ENCODE results near the gene JAZF1. TPM values are rescaled to one million over a fixed set of nuclear protein-coding genes. Genes with fewer than 3 reads are reported as not detected.

The JAZF1 gene
- total and polyA plus RNA-seq, 5 donors from 2014 or later, result 6.4 to 30.7 (median 7.6) TPM

GRCh38 chr7:28191184-28191583, 10.6 kb upstream of the JAZF1 start:
- no peaks in the 10 kb centered on the region for H3K9me3 Mint-ChIP-seq
- no peak overlapping the region for H3K4me3 Mint-ChIP-seq
- Histone ChIP-seq H3K27ac (ENCODE audit: insufficient read depth, low read length, poor library complexity, severe bottlenecking) (no peak overlapping the region), H3K36me3 (ENCODE audit: control insufficient read depth, insufficient read depth, low read length) (no peaks in the 10 kb centered on the region), H3K27me3 (ENCODE audit: control insufficient read depth, insufficient read depth, low read length) (no peaks in the 10 kb centered on the region), H3K4me3 (ENCODE audit: low read depth, low read length) (no peak overlapping the region), H3K4me1 (ENCODE audit: control insufficient read depth, insufficient read depth, low read length, poor library complexity, severe bottlenecking) (no peaks in the 10 kb centered on the region), H3K9me3 (ENCODE audit: control insufficient read depth in 2 of 2, low read length in 2 of 2) (no peaks in the 10 kb centered on the region)
- no peak overlapping the region for H3K27ac Mint-ChIP-seq
- ATAC-seq (ENCODE audit: low read depth in 2 of 2) (no peak), DNase-seq (no peak)
- H3K27me3 Mint-ChIP-seq, result peaks cover 16% of the 10 kb centered on the region
- H3K36me3 Mint-ChIP-seq, result no peaks in the 10 kb centered on the region
- peaks cover 0 to 3% (median 0%) of the 10 kb centered on the region in 4 donors for H3K4me1 Mint-ChIP-seq

GRCh38 chr7:28190077-28190710, 9.6 kb upstream of the JAZF1 start:
- no peaks in the 10 kb centered on the region for H3K9me3 Mint-ChIP-seq
- Histone ChIP-seq H3K4me1 (ENCODE audit: control insufficient read depth, insufficient read depth, low read length, poor library complexity, severe bottlenecking) (no peaks in the 10 kb centered on the region), H3K27me3 (ENCODE audit: control insufficient read depth, insufficient read depth, low read length) (no peaks in the 10 kb centered on the region), H3K36me3 (ENCODE audit: control insufficient read depth, insufficient read depth, low read length) (no peaks in the 10 kb centered on the region), H3K9me3 (ENCODE audit: control insufficient read depth in 2 of 2, low read length in 2 of 2) (no peaks in the 10 kb centered on the region), H3K27ac (ENCODE audit: insufficient read depth, low read length, poor library complexity, severe bottlenecking) (no peak overlapping the region), H3K4me3 (ENCODE audit: low read depth, low read length) (no peak overlapping the region)
- peak overlapping the region in 1 of 3 donors; percentile 42 for H3K27ac Mint-ChIP-seq
- peaks cover 0 to 3% (median 0%) of the 10 kb centered on the region in 4 donors for H3K4me1 Mint-ChIP-seq
- DNase-seq (no peak), ATAC-seq (ENCODE audit: low read depth in 2 of 2) (no peak)
- peaks cover 12% of the 10 kb centered on the region for H3K27me3 Mint-ChIP-seq
- H3K36me3 Mint-ChIP-seq, result no peaks in the 10 kb centered on the region
- H3K4me3 Mint-ChIP-seq, result no peak overlapping the region

- Mint-ChIP-seq H3K27me3 (no peaks in the 10 kb centered on the region), H3K4me3 (no peak overlapping the region), H3K27ac (no peak overlapping the region), H3K9me3 (no peaks in the 10 kb centered on the region), H3K4me1 (peaks cover 2 to 4% (median 3%) of the 10 kb centered on the region in 4 donors), H3K36me3 (no peaks in the 10 kb centered on the region)
- H3K27me3 ChIP-seq (ENCODE audit: control insufficient read depth, insufficient read depth, low read length), result no peaks in the 10 kb centered on the region
- no peak overlapping the region for H3K4me3 ChIP-seq (ENCODE audit: low read depth, low read length)
- no peaks in the 10 kb centered on the region for H3K9me3 ChIP-seq (ENCODE audit: control insufficient read depth in 2 of 2, low read length in 2 of 2)
- no peaks in the 10 kb centered on the region for H3K36me3 ChIP-seq (ENCODE audit: control insufficient read depth, insufficient read depth, low read length)
- no peak for DNase-seq
- ATAC-seq (ENCODE audit: low read depth in 2 of 2), result no peak
- H3K4me1 ChIP-seq (ENCODE audit: control insufficient read depth, insufficient read depth, low read length, poor library complexity, severe bottlenecking), result no peaks in the 10 kb centered on the region
- H3K27ac ChIP-seq (ENCODE audit: insufficient read depth, low read length, poor library complexity, severe bottlenecking), result no peak overlapping the region
Observed at GRCh38 chr7:28187012-28187411, 6.4 kb upstream of the JAZF1 start.

- Mint-ChIP-seq H3K27me3 (no peaks in the 10 kb centered on the region), H3K9me3 (no peaks in the 10 kb centered on the region), H3K36me3 (no peaks in the 10 kb centered on the region), H3K4me1 (peaks cover 12 to 17% (median 13%) of the 10 kb centered on the region in 4 donors), H3K27ac (no peak overlapping the region), H3K4me3 (no peak overlapping the region)
- DNase-seq (no peak), ATAC-seq (ENCODE audit: low read depth in 2 of 2) (no peak)
- H3K9me3 ChIP-seq (ENCODE audit: control insufficient read depth in 2 of 2, low read length in 2 of 2), result no peaks in the 10 kb centered on the region
- H3K36me3 ChIP-seq (ENCODE audit: control insufficient read depth, insufficient read depth, low read length), result no peaks in the 10 kb centered on the region
- H3K4me1 ChIP-seq (ENCODE audit: control insufficient read depth, insufficient read depth, low read length, poor library complexity, severe bottlenecking), result peaks cover 7% of the 10 kb centered on the region
- H3K4me3 ChIP-seq (ENCODE audit: low read depth, low read length), result no peak overlapping the region
- H3K27ac ChIP-seq (ENCODE audit: insufficient read depth, low read length, poor library complexity, severe bottlenecking), result no peak overlapping the region
- no peaks in the 10 kb centered on the region for H3K27me3 ChIP-seq (ENCODE audit: control insufficient read depth, insufficient read depth, low read length)
Observed at GRCh38 chr7:28183627-28184026, 3.0 kb upstream of the JAZF1 start.

GRCh38 chr7:28182071-28182471, 1.5 kb upstream of the JAZF1 start:
- DNase-seq, result no peak
- Mint-ChIP-seq H3K36me3 (no peaks in the 10 kb centered on the region), H3K4me1 (peaks cover 18 to 29% (median 22%) of the 10 kb centered on the region in 4 donors), H3K27me3 (no peaks in the 10 kb centered on the region), H3K9me3 (no peaks in the 10 kb centered on the region), H3K27ac (peak overlapping the region in 2 of 3 donors; percentile 25 to 48), H3K4me3 (peak overlapping the region in 3 of 4 donors; percentile 55 to 90 (median 71))
- H3K9me3 ChIP-seq (ENCODE audit: control insufficient read depth in 2 of 2, low read length in 2 of 2), result no peaks in the 10 kb centered on the region
- no peak overlapping the region for H3K4me3 ChIP-seq (ENCODE audit: low read depth, low read length)
- no peak overlapping the region for H3K27ac ChIP-seq (ENCODE audit: insufficient read depth, low read length, poor library complexity, severe bottlenecking)
- no peaks in the 10 kb centered on the region for H3K36me3 ChIP-seq (ENCODE audit: control insufficient read depth, insufficient read depth, low read length)
- H3K27me3 ChIP-seq (ENCODE audit: control insufficient read depth, insufficient read depth, low read length), result no peaks in the 10 kb centered on the region
- no peak for ATAC-seq (ENCODE audit: low read depth in 2 of 2)
- peaks cover 8% of the 10 kb centered on the region for H3K4me1 ChIP-seq (ENCODE audit: control insufficient read depth, insufficient read depth, low read length, poor library complexity, severe bottlenecking)

- H3K27me3 ChIP-seq (ENCODE audit: control insufficient read depth, insufficient read depth, low read length), result no peaks in the 10 kb centered on the region
Observed at GRCh38 chr7:28181416-28181815, 821 bp upstream of the JAZF1 start.

GRCh38 chr7:28180031-28180363, 598 bp downstream of the JAZF1 start:
- Mint-ChIP-seq H3K27me3 (no peaks in the 10 kb centered on the region), H3K4me3 (peak overlapping the region in 1 of 4 donors; percentile 8), H3K9me3 (no peaks in the 10 kb centered on the region), H3K36me3 (no peaks in the 10 kb centered on the region), H3K27ac (no peak overlapping the region), H3K4me1 (peaks cover 31 to 49% (median 36%) of the 10 kb centered on the region in 4 donors)
- Histone ChIP-seq H3K4me1 (ENCODE audit: control insufficient read depth, insufficient read depth, low read length, poor library complexity, severe bottlenecking) (peaks cover 11% of the 10 kb centered on the region), H3K27ac (ENCODE audit: insufficient read depth, low read length, poor library complexity, severe bottlenecking) (peak overlapping the region; percentile 69), H3K9me3 (ENCODE audit: control insufficient read depth in 2 of 2, low read length in 2 of 2) (no peaks in the 10 kb centered on the region), H3K27me3 (ENCODE audit: control insufficient read depth, insufficient read depth, low read length) (no peaks in the 10 kb centered on the region), H3K36me3 (ENCODE audit: control insufficient read depth, insufficient read depth, low read length) (no peaks in the 10 kb centered on the region), H3K4me3 (ENCODE audit: low read depth, low read length) (no peak overlapping the region)
- DNase-seq (no peak), ATAC-seq (ENCODE audit: low read depth in 2 of 2) (no peak)

More at GRCh38 chr7:28181416-28181815, 821 bp upstream of the JAZF1 start:
- DNase-seq, result no peak
- H3K4me3 Mint-ChIP-seq, result peak overlapping the region; percentile 86 to 94 (median 90)
- Histone ChIP-seq H3K4me3 (ENCODE audit: low read depth, low read length) (peak overlapping the region; percentile 71), H3K36me3 (ENCODE audit: control insufficient read depth, insufficient read depth, low read length) (no peaks in the 10 kb centered on the region), H3K27ac (ENCODE audit: insufficient read depth, low read length, poor library complexity, severe bottlenecking) (no peak overlapping the region), H3K4me1 (ENCODE audit: control insufficient read depth, insufficient read depth, low read length, poor library complexity, severe bottlenecking) (peaks cover 8% of the 10 kb centered on the region), H3K9me3 (ENCODE audit: control insufficient read depth in 2 of 2, low read length in 2 of 2) (no peaks in the 10 kb centered on the region)
- no peaks in the 10 kb centered on the region for H3K27me3 Mint-ChIP-seq
- no peaks in the 10 kb centered on the region for H3K9me3 Mint-ChIP-seq
- no peaks in the 10 kb centered on the region for H3K36me3 Mint-ChIP-seq
- peak overlapping the region; percentile 2 to 92 (median 71) for H3K27ac Mint-ChIP-seq
- peaks cover 22 to 36% (median 27%) of the 10 kb centered on the region in 4 donors for H3K4me1 Mint-ChIP-seq
- no peak for ATAC-seq (ENCODE audit: low read depth in 2 of 2)

Data from CD4-positive, CD25-positive, alpha-beta regulatory T cell (primary cell).